SK-N-SH (cell line): ENCODE results near the gene UBE2E2. TPM values are rescaled to one million over a fixed set of nuclear protein-coding genes. Genes with fewer than 3 reads are reported as not detected.

Experiments used
- CTCF ChIA-PET: fragments of 300-600, 350-600 bp; formaldehyde crosslinking; extraction: SDS; loops from one replicate; lab custom pipeline; 2021; lab: Yijun Ruan, JAX
- POLR2A ChIA-PET: fragments of 350-600 bp; sonication (Branson Sonifier 250); formaldehyde crosslinking; extraction: SDS; loops from one replicate; lab custom pipeline; 2020; ENCODE audit warnings: antibody characterized with exemption, inconsistent platforms; lab: Yijun Ruan, JAX
- DNase-seq: peaks from one replicate; pipeline ENCODE4 v3.0.0; 2012
- H2AFZ ChIP-seq: fragments of 200-600 bp; sonication (generic); 2 replicates; pipeline ENCODE4 v1.8.1; 2016; ENCODE audit warnings: antibody characterized with exemption, mild to moderate bottlenecking, low read depth
- H3F3A ChIP-seq: fragments of 200-600 bp; sonication (generic); replicated peaks from 2 replicates; pipeline ENCODE3; 2016; ENCODE audit warnings: antibody characterized with exemption, mild to moderate bottlenecking; ENCODE audit not compliant: insufficient read depth
- H3K27ac ChIP-seq, 2 experiments: fragments of 200-500 bp in 1 of 2; fragments of 200-600 bp in 1 of 2; sonication (Bioruptor generic) in 1 of 2; sonication (generic), shearing (Covaris generic) in 1 of 2; 2 replicates each; pipeline versions ENCODE4 v1.5.1 to v1.6.1; 2014 to 2016; ENCODE audit warnings: low read depth in 2 of 2, inconsistent platforms in 1 of 2, low read length in 1 of 2, mild to moderate bottlenecking in 1 of 2, mixed read lengths in 1 of 2
- H3K27me3 ChIP-seq: fragments of 200-600 bp; sonication (generic), shearing (Covaris generic); 2 replicates; pipeline ENCODE4 v1.6.1; 2016; ENCODE audit warnings: mixed run types; ENCODE audit not compliant: insufficient read depth
- H3K36me3 ChIP-seq, 2 experiments: fragments of 200-500 bp in 1 of 2; fragments of 200-600 bp in 1 of 2; sonication (Bioruptor generic) in 1 of 2; sonication (generic) in 1 of 2; replicated peaks in 1 of 2; 2 replicates each; pipeline versions ENCODE3 to v1.5.1; 2014 to 2016; ENCODE audit warnings: low read length in 1 of 2, mild to moderate bottlenecking in 1 of 2; ENCODE audit not compliant: insufficient read depth in 2 of 2, control insufficient read depth in 1 of 2
- H3K4me1 ChIP-seq, 2 experiments: fragments of 200-500 bp in 1 of 2; fragments of 200-600 bp in 1 of 2; sonication (Bioruptor generic) in 1 of 2; sonication (generic), shearing (Covaris generic) in 1 of 2; 2 replicates each; pipeline versions ENCODE4 v1.5.1 to v1.6.1; 2014 to 2016; ENCODE audit warnings: low read depth in 1 of 2, low read length in 1 of 2, mixed run types in 1 of 2; ENCODE audit not compliant: insufficient read depth in 2 of 2, control insufficient read depth in 1 of 2
- H3K4me2 ChIP-seq: fragments of 200-600 bp; sonication (generic), shearing (Covaris generic); 2 replicates; pipeline ENCODE4 v1.6.1; 2017; ENCODE audit warnings: mixed run types
- H3K4me3 ChIP-seq, 2 experiments: fragments of 200-500 bp in 1 of 2; fragments of 200-600 bp in 1 of 2; sonication (Bioruptor generic) in 1 of 2; sonication (generic), shearing (Covaris generic) in 1 of 2; 2 replicates each; pipeline versions ENCODE4 v1.5.1 to v1.8.1; 2014 to 2016; ENCODE audit warnings: low read depth in 2 of 2, inconsistent platforms in 1 of 2, low read length in 1 of 2, mild to moderate bottlenecking in 1 of 2, mixed read lengths in 1 of 2, moderate library complexity in 1 of 2
- H3K79me2 ChIP-seq: fragments of 200-600 bp; sonication (generic); 2 replicates; pipeline ENCODE4 v1.8.1; 2017; ENCODE audit warnings: mild to moderate bottlenecking; ENCODE audit not compliant: insufficient read depth
- H3K9ac ChIP-seq: fragments of 200-600 bp; sonication (generic); 2 replicates; pipeline ENCODE4 v1.6.1; 2017; ENCODE audit warnings: mixed run types
- H3K9me2 ChIP-seq: fragments of 200-600 bp; sonication (generic); 2 replicates; pipeline ENCODE4 v1.6.1; 2017; ENCODE audit warnings: mixed run types
- H3K9me3 ChIP-seq: fragments of 200-600 bp; sonication (generic); 2 replicates; pipeline ENCODE4 v1.6.1; 2017; ENCODE audit warnings: mixed run types, mild to moderate bottlenecking, moderate library complexity
- H4K20me1 ChIP-seq: fragments of 200-600 bp; sonication (generic); 2 replicates; pipeline ENCODE4 v1.6.1; 2017; ENCODE audit warnings: mild to moderate bottlenecking, mixed run types; ENCODE audit not compliant: insufficient read depth
- CHD2 ChIP-seq: fragments of 150-350 bp; IDR thresholded peaks from 2 replicates; pipeline ENCODE4 v1.6.1; 2018; ENCODE audit warnings: low read length; ENCODE audit not compliant: partially characterized antibody
- ELF1 ChIP-seq: IDR thresholded peaks from 2 replicates; pipeline ENCODE4 v1.4.0; 2012
- EP300 ChIP-seq, 2 experiments: IDR thresholded peaks; 2 replicates each; pipeline versions ENCODE4 v1.4.0 to v1.6.1; 2012; ENCODE audit warnings: borderline replicate concordance in 1 of 2, low read depth in 1 of 2, low read length in 1 of 2
- GATA2 ChIP-seq: sonication (generic); formaldehyde crosslinking; IDR thresholded peaks from 2 replicates; pipeline ENCODE4 v1.5.0; 2020; ENCODE audit warnings: mild to moderate bottlenecking, missing genetic modification reagents
- JUND ChIP-seq: IDR thresholded peaks from 2 replicates; pipeline ENCODE4 v1.4.0; 2012
- MXI1 ChIP-seq: IDR thresholded peaks from 2 replicates; pipeline ENCODE4 v1.6.1; 2012; ENCODE audit warnings: mild to moderate bottlenecking, low read depth, low read length, improper control_type of control experiment
- NRF1 ChIP-seq: IDR thresholded peaks from 2 replicates; pipeline ENCODE4 v1.6.1; 2012; ENCODE audit warnings: low read depth, mild to moderate bottlenecking, low read length
- POLR2AphosphoS5 ChIP-seq: IDR thresholded peaks from 2 replicates; pipeline ENCODE4 v1.6.1; 2012; ENCODE audit warnings: low read depth, low read length
- RAD21 ChIP-seq: IDR thresholded peaks from 2 replicates; pipeline ENCODE4 v1.6.1; 2012; ENCODE audit warnings: mild to moderate bottlenecking, low read length
- RCOR1 ChIP-seq: fragments of 150-350 bp; IDR thresholded peaks from 2 replicates; pipeline ENCODE4 v1.6.1; 2017; ENCODE audit warnings: antibody characterized with exemption, low read length
- RXRA ChIP-seq: IDR thresholded peaks from 2 replicates; pipeline ENCODE4 v1.4.0; 2012; ENCODE audit warnings: low read depth, mild to moderate bottlenecking, borderline replicate concordance
- SIN3A ChIP-seq: IDR thresholded peaks from 2 replicates; pipeline ENCODE4 v1.6.1; 2012; ENCODE audit warnings: low read depth, mild to moderate bottlenecking, low read length, moderate library complexity, borderline replicate concordance
- SMC3 ChIP-seq: IDR thresholded peaks from 2 replicates; pipeline ENCODE4 v1.6.1; 2012; ENCODE audit warnings: low read depth, low read length, improper control_type of control experiment
- TCF12 ChIP-seq: IDR thresholded peaks from 2 replicates; pipeline ENCODE4 v1.4.0; 2012
- YY1 ChIP-seq: IDR thresholded peaks from 2 replicates; pipeline ENCODE4 v1.4.0; 2012; ENCODE audit warnings: low read depth, mild to moderate bottlenecking
- WGBS: methylation state at CpG from one replicate; pipeline ENCODE4 v1.1.6; 2017; ENCODE audit warnings: low lambda C conversion rate; 5-methylcytosine and 5-hydroxymethylcytosine counted together
- polyA plus RNA-seq, 3 experiments: library from polyadenylated mRNA; depleted of rRNA; stranded (reverse); fragments of >200 nt; gene quantifications; 2 replicates each; pipeline ENCODE4 v1.2.3, GENCODE V29; 2012
- TF ChIP-seq, protein P1 (sequence below): IDR thresholded peaks from 2 replicates; pipeline ENCODE4 v1.4.0; 2012; ENCODE audit warnings: low read depth
- TF ChIP-seq, protein P2 (sequence below): fragments of 200-600 bp; sonication (generic); IDR thresholded peaks from 2 replicates; pipeline ENCODE4 v1.6.1; 2017; ENCODE audit warnings: antibody characterized with exemption, mild to moderate bottlenecking, moderate library complexity
- TF ChIP-seq, protein P3 (sequence below): IDR thresholded peaks from 2 replicates; pipeline ENCODE4; 2012
- TF ChIP-seq, protein P4 (sequence below): fragments of 150-350 bp; IDR thresholded peaks from 2 replicates; pipeline ENCODE4 v1.6.1; 2017; ENCODE audit warnings: antibody characterized with exemption, low read length, low read depth, borderline replicate concordance

Gene UBE2E2
- polyA plus RNA-seq, 1 of the 3 experiments (the other 2 are of a cell fraction), result 46.4 TPM

DNA sequence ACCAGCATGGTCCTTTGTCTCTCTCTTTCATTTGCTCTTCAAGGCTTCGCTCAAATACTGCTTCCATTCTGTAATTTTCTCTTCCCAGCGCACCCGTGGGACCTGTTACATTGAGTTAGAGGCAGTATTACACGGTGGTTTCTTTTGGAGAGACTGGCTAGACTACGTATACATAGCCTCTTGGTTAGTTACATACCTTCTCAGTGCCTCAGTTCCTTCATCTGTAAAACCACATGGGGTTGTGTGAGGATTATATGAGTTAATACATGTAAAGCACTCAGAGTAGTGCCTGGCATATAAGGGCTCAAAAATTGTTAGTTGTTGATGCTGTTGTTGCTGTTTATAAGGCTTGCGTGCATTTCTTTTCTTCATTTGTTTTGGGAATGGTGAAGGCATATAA lies 33.8 kb downstream of the UBE2E2 start:
- H3K4me2 ChIP-seq, result no peak overlapping the region
- H3K79me2 ChIP-seq, result peaks cover 37% of the 10 kb centered on the region

DNA sequence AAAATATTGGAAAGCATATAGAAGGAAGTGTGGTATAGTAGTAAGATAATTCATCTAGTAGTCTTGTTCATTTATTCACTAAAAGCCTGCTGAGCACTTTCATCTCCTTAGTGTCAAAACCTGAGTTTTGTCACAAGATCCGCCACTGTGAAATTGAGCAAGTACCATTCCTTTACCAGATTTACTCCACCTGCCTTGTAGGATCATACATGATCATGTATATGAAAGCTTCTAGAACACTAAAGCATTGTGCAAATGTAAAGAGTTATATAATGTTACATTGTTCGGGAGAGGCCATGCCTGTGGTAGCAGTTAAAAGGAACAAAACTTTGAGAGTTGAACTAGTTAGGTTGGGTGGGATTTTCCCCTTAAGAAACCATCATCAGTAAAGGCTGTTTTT lies 35.0 kb downstream of the UBE2E2 start:
- DNase-seq, result no peak
- H3K36me3 ChIP-seq, result no peaks in the 10 kb centered on the region
- TF ChIP-seq MXI1 (no peak), EP300 (IDR thresholded peaks at IDR 0.05; ENCODE audit: borderline replicate concordance in 1 of 2, low read depth in 1 of 2, low read length in 1 of 2) (no peak)
- TF ChIP-seq, all 33 proteins: peak for 0
- ChIA-PET CTCF (no interaction called here), POLR2A (no interaction called here)
- Histone ChIP-seq H3K79me2 (peaks cover 45% of the 10 kb centered on the region), H2AFZ (no peak overlapping the region), H3K27me3 (no peaks in the 10 kb centered on the region), H3K27ac (no peak overlapping the region), H3K4me3 (no peak overlapping the region), H3K9me2 (no peaks in the 10 kb centered on the region), H3K4me2 (no peak overlapping the region), H3F3A (peaks cover 11% of the 10 kb centered on the region), H4K20me1 (peaks cover 15% of the 10 kb centered on the region), H3K9ac (no peak overlapping the region), H3K9me3 (no peaks in the 10 kb centered on the region), H3K4me1 (peaks cover 0 to 5% of the 10 kb centered on the region in 2 experiments; a peak in 1 of 4 replicates)
- 97% methylated on average over 2 of the region's 2 CpGs for WGBS

More for the DNA sequence above, 33.8 kb downstream of the UBE2E2 start:
- Histone ChIP-seq H2AFZ (no peak overlapping the region), H3K27me3 (no peaks in the 10 kb centered on the region), H3K9me2 (no peaks in the 10 kb centered on the region), H3K9ac (no peak overlapping the region), H3K27ac (no peak overlapping the region), H4K20me1 (peaks cover 15% of the 10 kb centered on the region; the same call in 1 of the 2 replicates), H3F3A (peaks cover 11% of the 10 kb centered on the region), H3K9me3 (no peaks in the 10 kb centered on the region), H3K36me3 (no peaks in the 10 kb centered on the region), H3K4me1 (peaks cover 0 to 5% of the 10 kb centered on the region in 2 experiments; a peak in 1 of 4 replicates), H3K4me3 (no peak overlapping the region)
- over 99% methylated on average over 6 of the region's 6 CpGs for WGBS
- no peak for DNase-seq
- CTCF ChIA-PET, result no interaction called here
- TF ChIP-seq, protein P1, sequence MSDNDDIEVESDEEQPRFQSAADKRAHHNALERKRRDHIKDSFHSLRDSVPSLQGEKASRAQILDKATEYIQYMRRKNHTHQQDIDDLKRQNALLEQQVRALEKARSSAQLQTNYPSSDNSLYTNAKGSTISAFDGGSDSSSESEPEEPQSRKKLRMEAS, result no peak
- no peak for TF ChIP-seq RAD21
- POLR2A ChIA-PET, result no interaction called here

DNA sequence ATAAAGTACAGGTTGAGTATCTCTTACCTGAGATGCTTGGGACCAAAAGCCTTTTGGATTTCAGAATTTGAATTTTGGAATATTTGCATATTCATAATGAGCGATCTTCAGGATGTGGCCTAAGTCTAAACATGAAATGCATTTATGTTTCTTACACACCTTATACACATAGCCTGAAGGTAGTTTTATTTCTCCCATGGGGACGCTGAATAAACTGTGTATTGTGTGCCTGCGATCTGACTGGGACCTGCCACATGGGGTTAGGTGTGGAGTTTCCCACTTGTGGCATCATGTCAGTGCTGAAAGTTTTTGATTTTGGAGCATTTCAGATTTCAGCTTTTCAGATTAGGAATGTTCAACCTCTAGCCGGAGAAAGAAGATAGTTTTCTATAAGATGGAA lies 35.5 kb downstream of the UBE2E2 start:
- peaks cover 15% of the 10 kb centered on the region for H4K20me1 ChIP-seq
- H3K27ac ChIP-seq, result no peak overlapping the region
- no peaks in the 10 kb centered on the region for H3K9me2 ChIP-seq
- DNase-seq, result no peak
- H3K79me2 ChIP-seq, result peaks cover 49% of the 10 kb centered on the region
- no peaks in the 10 kb centered on the region for H3K36me3 ChIP-seq
- peaks cover 11% of the 10 kb centered on the region for H3F3A ChIP-seq
- H3K9ac ChIP-seq, result no peak overlapping the region
- no peak overlapping the region for H3K4me2 ChIP-seq
- no peak overlapping the region for H2AFZ ChIP-seq
- POLR2A ChIA-PET, result no interaction called here
- peaks cover 0 to 5% of the 10 kb centered on the region in 2 experiments; a peak in 1 of 4 replicates for H3K4me1 ChIP-seq
- no peak overlapping the region for H3K4me3 ChIP-seq
- WGBS, result 89% methylated on average over 4 of the region's 4 CpGs
- H3K27me3 ChIP-seq, result no peaks in the 10 kb centered on the region
- CTCF ChIA-PET, result no interaction called here
- H3K9me3 ChIP-seq, result no peaks in the 10 kb centered on the region
- TF ChIP-seq NRF1 (no peak), RXRA (no peak), RCOR1 (no peak), ELF1 (no peak), SIN3A (no peak), POLR2AphosphoS5 (no peak), CHD2 (no peak), SMC3 (no peak), TCF12 (no peak), YY1 (no peak), GATA2 (CRISPR knock-in tag) (no peak), JUND (no peak)
- TF ChIP-seq, protein P2, sequence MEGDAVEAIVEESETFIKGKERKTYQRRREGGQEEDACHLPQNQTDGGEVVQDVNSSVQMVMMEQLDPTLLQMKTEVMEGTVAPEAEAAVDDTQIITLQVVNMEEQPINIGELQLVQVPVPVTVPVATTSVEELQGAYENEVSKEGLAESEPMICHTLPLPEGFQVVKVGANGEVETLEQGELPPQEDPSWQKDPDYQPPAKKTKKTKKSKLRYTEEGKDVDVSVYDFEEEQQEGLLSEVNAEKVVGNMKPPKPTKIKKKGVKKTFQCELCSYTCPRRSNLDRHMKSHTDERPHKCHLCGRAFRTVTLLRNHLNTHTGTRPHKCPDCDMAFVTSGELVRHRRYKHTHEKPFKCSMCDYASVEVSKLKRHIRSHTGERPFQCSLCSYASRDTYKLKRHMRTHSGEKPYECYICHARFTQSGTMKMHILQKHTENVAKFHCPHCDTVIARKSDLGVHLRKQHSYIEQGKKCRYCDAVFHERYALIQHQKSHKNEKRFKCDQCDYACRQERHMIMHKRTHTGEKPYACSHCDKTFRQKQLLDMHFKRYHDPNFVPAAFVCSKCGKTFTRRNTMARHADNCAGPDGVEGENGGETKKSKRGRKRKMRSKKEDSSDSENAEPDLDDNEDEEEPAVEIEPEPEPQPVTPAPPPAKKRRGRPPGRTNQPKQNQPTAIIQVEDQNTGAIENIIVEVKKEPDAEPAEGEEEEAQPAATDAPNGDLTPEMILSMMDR, result no peak
- TF ChIP-seq, protein P3, sequence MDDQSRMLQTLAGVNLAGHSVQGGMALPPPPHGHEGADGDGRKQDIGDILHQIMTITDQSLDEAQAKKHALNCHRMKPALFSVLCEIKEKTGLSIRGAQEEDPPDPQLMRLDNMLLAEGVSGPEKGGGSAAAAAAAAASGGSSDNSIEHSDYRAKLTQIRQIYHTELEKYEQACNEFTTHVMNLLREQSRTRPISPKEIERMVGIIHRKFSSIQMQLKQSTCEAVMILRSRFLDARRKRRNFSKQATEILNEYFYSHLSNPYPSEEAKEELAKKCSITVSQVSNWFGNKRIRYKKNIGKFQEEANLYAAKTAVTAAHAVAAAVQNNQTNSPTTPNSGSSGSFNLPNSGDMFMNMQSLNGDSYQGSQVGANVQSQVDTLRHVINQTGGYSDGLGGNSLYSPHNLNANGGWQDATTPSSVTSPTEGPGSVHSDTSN, result no peak
- TF ChIP-seq, protein P4, sequence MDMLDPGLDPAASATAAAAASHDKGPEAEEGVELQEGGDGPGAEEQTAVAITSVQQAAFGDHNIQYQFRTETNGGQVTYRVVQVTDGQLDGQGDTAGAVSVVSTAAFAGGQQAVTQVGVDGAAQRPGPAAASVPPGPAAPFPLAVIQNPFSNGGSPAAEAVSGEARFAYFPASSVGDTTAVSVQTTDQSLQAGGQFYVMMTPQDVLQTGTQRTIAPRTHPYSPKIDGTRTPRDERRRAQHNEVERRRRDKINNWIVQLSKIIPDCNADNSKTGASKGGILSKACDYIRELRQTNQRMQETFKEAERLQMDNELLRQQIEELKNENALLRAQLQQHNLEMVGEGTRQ, result no peak
- TF ChIP-seq, protein P1, result no peak
